Measurements from ENCODE around the gene FEV. TPM values are rescaled to one million over a fixed set of nuclear protein-coding genes. Genes with fewer than 3 reads are reported as not detected.

FEV gene
- polyA plus RNA-seq, 4 donors, result 0.11 to 0.46 (median 0.11) TPM; not detected in 1

DNA sequence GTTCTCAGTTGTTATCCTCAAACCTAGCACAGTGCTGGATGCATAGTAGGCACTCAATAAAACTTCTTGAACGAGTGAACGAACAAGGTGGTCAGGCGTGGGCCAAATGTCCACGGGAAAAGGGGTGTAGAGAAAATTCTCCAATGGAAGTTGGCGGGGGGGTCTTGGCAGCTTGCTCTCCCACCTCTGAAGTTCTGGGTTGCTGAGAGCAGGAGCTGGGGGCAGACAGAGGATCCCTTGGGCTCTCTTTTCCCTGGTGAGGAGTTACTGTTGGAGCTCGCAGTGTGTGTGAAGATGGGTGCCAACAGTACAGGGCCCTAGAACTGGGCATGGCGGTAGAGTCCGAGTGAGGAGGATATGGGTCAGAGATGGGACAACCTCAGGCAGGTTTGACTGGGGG, 10.6 kb upstream of the FEV start:
- DNase-seq (ENCODE audit: low read depth in 4 of 4, low spot score in 3 of 4), result no peak

DNA sequence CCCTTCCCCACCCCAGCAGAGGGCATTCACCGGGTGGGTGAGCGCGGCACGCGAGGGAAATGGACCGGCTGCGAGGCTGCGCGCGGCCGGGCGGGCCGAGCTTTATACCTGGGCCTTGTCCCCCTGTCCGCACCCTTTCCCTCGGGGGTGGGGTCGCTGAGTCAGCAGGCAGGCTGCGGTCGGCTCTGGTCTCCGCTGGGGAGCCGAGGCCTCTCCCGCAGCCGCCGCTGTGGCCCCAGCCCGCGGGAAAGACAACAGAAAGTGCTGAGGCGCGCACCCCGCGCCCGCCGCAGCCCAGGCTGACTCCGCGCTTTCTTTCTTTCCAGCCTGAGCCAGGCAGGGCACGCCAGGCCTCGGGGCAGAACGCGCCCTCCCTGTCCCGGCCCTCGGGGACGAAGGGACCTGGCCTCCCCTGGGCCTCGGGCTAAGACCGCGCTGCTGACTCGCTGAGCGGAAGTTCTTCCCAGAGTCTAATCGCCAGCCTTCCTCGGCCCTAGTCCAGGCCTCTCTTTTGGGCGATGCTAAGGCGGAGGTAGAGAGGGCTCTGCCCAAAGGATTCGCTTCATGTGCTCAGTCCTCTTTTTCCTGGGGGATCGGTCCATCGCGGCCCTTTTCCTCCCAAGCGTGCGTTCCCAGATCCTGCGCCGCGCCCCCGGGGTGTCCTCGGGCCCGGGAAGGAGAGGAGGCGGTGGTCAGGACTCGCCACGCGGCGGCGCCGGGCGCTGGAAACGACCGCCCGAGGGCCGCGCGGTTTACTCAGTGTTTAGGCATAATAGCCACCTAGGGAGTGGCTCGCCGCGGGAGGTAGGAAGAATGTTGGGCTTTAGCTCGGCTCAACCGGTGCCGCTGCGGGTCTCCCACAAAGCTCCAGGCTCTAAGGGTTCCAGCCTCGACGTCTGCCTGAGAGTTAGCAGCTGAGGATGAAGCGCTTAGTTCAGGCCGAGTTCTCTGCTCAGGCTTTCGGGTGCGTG, 8.6 kb upstream of the FEV start, which contains the start of gene CRYBA2:
TSS of gene CRYBA2 (minus strand) at position 78 of the 971 bp plus-strand sequence. CDS start 246 bp downstream, outside the sequence.
- DNase-seq (ENCODE audit: low read depth in 4 of 4, low spot score in 3 of 4), result no peak

DNA sequence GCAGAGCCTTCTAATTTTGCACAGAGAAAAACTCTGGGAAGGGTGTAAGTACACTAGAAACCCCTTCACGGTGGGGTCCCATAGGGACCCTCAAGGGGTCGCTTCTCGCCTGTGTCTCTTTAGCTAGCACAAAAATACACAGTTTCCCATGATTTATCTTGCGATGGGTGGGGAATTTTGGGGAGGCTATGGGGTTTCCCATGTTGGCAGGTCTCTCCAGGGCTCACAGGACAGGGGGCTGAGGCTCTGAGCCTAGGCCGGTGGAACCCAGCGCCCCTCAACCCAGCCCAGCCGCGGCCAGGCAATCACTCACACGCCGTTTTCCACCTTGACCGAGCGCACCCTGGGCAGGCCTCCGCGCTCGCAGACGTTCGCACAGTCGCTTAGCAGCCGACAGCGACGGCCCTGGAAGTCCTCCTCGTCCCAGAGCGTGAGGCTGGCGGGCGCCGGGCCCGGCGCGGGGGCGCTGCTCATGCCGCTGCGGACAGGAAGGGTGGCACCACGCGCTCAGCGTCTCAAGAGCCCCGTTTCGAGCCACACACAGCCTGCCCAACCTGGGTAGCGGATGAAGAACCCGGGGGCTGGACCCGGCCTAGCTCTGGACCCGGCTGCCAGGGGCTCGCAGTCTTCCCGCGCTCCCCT, 7.8 kb upstream of the FEV start:
- DNase-seq (ENCODE audit: low read depth in 4 of 4, low spot score in 3 of 4), result no peak

DNA sequence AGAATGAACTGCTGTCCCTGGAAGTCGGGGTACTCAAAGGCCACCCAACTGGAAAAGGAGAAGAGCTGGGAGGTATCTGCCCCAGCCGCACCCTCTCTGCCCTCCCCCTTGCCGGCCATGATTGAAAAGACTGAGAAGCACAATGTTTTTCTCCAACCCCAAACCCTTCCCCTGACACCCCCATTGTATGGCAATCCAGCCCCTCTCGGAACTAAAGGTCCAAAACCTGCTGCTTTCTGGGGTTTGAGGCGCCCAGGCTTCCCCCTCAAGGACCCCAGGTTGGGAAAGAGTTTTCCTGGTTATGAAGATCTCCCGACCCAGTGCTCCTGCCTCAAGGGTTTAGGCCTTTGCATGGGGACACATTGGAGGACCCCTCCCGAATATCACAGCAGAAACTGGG, 7.2 kb upstream of the FEV start:
- no peak for DNase-seq (ENCODE audit: low read depth in 4 of 4, low spot score in 3 of 4)

DNA sequence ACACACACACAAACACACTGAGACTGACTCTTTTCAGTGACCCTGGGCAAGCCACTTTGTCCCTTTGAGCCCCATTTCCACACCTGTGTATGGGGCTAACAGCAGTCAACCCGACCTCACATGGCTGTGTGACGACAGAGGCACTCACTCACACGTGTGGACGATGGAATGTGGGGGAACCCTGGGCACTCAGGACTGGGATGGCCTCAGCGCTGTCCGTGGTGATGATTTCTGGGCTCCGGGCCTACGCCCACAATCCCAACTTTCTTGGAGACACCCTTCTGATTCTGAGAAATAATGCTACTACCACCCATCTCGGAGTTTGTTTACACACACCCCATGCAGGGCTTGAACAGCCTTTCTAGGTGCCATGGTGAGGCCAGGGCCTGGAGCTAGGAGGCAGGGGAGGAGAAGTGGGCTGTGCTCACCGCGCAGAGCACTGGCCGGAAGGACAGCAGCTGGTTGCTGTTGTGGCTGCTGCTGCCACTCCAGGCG, 6.7 kb upstream of the FEV start:
- no peak for DNase-seq (ENCODE audit: low read depth in 4 of 4, low spot score in 3 of 4)

DNA sequence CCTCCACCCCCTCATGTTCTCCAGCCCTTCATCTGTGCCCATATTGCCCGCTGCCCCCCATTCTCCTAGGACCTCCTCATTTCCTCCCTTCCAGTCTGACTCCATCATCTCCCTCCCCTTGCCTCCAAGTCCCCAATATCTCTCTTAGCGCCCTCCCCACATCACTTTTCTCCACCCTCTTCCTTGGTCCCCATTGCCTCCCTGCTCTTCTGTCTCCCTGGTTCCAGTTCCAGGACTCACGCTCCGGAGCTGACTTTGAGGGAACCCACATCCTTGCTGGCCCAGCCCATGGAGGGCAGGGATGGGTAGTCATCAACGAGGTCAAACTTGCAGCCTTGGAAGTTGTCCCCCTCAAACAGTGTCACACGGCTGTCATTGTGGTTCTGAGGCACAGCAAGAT, 5.6 kb upstream of the FEV start:
- DNase-seq (ENCODE audit: low read depth in 4 of 4, low spot score in 3 of 4), result no peak

DNA sequence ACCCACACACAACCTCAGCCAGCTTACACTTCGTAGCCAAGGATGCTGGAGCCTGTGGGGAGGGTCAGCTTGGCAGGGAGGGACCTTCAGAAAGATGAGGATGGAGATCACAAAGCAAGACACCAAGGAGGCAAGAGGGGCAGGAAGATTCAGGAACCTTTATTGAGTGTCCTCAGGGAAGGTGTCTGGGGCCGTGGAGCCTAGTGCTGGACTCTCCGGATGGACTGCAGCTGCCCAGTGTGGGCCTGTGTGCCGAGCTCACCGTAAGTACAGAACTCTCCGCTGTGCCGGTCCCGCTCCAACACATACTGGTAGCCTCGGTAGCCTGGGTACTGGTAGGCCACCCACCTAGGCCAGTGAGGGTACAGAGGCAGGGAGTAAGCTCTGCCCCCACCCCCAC, 5.1 kb upstream of the FEV start:
- no peak for DNase-seq (ENCODE audit: low read depth in 4 of 4, low spot score in 3 of 4)

DNA sequence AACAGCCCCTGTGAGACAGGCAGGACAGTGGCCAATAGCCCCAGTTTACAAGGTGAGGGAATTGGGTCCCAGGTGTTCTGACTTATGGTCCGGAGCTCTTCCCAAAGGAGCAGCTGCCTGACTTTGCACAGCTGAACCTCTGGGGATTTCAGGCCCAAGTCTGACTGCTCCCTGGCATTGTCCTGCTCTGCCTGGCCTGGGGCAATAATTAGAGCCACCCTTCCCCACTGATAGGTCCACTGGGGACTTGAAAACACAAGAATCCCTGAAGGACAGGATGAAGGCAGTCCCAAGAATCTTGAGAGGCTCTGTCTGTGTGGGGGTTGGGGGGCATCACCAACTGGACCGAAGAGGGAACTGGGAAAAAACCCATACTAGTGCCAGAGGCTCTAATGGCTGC, 3.7 kb upstream of the FEV start:
- DNase-seq (ENCODE audit: low read depth in 4 of 4, low spot score in 3 of 4), result no peak

DNA sequence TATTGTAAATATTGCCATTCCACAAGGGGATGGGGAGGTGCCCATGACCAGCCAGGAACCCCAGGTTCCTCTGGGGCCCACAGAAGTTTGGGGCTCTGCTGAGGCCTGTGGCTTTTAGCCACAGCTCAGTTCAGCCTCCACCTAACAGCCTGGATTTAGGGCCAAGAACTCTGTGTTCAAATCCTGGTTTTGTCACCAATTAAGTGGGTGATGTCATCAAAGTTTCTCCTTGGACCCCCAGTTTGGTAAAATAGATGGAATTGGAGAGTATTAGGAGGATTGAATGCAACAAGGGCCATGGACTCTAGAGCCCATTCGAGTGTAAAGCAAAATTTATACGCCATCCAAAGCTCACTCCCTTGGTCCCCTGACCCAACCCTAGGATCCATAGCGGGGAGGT, 3.2 kb upstream of the FEV start:
- DNase-seq (ENCODE audit: low read depth in 4 of 4, low spot score in 3 of 4), result no peak

DNA sequence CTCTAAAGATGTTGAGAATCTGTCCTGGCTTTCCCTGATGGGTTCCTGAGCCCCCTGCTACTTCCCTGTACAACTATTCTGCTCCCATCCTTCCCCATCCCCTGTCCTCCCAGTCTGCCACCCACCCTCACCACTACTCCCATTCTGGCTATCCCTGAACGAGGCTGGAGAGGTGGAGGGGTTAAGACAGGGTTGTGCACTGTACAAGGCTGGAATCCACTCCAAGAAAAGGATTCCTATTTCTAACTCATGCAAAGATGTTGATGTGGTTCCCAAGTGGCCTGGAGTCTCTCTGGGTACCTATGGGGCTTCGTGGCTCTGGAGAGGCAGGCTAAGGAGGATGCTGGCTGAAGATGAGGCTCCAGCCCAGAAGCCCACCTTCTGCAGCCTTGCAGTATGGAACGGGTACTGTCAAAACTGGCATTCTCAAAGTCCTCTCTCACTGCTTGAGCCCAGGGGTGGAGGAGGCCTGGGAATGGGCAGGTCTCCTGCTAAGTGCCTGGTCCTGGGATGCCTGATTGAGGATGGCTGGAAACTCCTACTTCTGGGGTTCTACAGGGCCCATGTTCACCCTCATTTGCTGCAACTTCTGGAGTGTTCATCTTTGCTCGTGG, 1.3 kb upstream of the FEV start:
- no peak for DNase-seq (ENCODE audit: low read depth in 4 of 4, low spot score in 3 of 4)

DNA sequence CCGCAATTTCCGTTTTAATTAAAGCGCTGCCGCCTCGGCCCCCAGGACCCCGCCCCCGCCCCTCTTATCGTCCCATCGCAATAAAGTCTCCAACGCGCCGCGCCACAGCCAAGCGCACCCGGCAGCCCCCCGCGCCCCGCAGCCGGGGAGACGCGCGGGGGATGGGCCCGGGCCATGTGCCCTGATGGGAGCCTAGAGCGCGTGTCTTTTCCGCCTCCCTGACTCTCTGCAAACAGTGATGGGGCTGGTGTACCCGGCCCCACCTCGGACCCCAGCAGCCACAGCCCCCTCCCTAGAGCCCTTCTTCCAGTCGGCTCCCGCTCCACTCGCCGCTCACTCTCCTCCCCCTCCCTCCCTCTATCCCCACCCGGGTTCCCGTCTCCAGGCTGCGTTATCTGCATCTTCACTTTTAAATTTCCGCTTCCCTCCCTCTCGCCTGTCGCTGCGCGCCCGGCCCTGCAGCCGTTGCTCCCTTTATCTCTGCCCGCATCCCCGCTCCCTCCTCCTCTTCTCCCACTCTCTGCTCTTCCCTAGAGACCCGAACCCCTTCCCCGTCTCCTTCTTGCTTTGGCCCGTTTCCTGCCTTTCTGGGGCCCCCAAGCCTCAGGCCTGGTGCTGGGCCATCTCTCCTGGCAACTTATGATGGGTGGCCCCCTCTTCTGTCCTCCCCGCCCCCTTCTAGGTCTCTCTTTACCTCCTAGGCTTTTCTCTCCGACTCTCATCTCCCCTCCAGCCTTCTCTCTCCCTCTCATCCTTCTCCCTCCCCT, 524 bp upstream of the FEV start:
- no peak for DNase-seq (ENCODE audit: low read depth in 4 of 4, low spot score in 3 of 4)

DNA sequence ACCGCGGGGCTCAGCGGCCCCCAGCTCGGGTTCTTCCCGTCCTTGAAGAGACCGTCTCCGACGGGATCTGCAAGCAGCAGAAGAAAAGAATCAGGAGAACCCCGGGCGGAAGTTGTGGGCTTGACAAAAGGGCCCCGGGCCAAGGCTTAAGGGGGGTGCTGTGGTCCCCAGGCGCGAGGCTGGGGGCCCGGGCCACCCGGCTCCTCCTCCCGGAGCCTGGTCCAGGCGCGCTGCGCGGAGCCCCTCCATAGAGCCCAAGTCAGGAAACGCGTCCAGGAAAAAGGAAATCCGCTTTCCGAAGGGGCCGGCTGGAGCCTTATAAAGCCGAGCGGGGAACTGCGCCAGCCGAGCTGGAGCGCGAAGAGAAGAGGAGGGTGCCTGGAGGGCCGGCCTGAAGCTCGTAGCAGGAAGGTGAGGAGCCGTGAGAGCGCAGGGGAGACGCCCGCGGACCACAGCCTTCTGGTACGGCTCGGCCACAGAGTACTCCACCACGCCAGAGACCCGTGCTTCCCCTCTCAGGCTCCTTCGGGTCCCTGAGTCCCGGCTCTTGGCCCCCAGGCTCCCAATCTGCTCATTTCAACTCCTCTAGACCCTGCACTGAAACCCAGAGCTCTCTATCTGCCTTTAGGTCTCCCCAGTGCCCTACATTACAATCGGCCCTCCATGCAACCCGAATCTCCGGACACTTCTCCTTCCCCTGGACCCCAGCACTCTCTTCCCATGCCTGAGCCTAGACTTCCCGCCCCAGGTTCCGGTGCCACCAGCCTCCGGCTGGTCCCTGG, 554 bp downstream of the FEV start:
- no peak for DNase-seq (ENCODE audit: low read depth in 4 of 4, low spot score in 3 of 4)

DNA sequence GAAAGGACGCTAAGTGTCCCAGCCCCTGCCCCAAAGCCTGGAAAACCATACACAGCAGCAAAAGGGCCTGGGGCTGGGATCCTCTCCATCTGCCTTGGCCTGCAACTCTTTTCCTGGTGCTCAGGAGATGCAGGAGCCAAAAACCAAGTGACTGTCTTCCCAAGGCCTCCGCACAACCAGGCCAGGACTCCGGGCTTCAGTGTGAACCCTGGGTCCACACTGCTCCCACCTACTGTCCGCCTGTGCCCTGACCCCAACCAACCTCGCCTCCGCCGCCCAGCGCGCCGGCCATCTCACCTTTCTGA, 1.1 kb downstream of the FEV start:
- DNase-seq (ENCODE audit: low read depth in 4 of 4, low spot score in 3 of 4), result no peak

DNA sequence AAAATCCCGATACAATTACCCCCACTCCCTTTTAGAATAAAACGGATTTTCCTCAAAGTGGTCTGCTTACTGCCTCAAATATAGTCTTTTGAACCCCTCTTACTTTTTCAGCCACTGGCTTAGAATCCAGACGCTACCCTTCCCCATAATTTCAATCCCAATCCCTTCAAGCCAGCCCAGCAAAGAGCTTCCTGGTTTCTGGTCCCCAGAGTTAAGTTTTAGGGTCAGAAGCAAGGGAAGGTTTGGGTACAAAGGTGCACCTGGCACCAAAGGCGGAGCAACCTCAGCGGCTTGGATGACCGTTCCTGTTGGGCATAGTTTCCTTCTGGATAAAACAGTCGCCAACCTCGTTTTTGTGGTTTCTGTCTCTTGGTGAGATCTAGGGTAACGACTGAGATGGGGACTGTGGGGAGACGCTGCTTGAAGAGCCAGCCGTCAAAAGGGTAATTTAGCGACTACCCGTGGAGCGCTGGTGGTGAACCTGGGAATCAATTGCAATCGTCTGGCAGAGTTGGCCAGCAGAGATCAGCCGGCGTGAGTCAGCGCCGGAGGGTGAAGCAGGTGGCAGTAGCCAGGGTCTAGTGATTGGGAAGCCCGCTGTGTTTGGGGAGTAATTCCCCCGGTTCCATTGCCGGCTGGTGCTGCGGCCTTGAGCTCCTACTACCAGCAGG, 1.6 kb downstream of the FEV start:
- no peak for DNase-seq (ENCODE audit: low read depth in 4 of 4, low spot score in 3 of 4)

DNA sequence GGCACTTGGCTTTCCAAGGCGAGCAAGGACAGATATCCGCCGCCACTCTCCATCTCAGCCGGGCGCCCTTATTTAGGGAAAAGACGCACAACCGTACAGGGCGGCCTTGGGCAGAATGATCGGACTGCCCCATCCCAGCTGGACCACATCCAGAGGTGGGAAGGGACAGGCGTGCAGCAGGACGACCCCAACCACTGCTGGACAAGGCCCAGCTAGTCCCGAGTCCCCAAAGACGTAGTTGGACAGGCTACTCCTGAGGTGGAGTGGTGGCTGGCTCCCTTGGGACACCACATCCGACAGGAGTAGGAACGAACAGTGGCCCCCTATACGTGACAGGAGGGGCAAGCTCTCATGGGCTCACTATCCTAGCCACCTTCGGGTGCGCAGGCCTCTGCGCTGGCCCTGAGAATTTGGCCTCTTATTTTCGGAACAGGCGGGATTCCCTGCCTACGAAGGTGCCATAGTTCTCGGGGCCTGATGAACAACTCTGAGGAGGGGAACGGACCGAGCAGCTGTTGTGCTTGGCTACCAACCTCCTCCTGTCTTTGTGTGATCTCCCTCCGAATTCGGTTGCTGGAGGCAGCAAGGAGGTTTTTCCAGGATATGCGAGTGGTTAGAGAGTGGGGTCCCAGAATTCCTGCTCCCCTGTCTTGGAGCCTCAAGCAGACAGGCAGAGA, 2.3 kb downstream of the FEV start:
- DNase-seq (ENCODE audit: low read depth in 4 of 4, low spot score in 3 of 4), result no peak

DNA sequence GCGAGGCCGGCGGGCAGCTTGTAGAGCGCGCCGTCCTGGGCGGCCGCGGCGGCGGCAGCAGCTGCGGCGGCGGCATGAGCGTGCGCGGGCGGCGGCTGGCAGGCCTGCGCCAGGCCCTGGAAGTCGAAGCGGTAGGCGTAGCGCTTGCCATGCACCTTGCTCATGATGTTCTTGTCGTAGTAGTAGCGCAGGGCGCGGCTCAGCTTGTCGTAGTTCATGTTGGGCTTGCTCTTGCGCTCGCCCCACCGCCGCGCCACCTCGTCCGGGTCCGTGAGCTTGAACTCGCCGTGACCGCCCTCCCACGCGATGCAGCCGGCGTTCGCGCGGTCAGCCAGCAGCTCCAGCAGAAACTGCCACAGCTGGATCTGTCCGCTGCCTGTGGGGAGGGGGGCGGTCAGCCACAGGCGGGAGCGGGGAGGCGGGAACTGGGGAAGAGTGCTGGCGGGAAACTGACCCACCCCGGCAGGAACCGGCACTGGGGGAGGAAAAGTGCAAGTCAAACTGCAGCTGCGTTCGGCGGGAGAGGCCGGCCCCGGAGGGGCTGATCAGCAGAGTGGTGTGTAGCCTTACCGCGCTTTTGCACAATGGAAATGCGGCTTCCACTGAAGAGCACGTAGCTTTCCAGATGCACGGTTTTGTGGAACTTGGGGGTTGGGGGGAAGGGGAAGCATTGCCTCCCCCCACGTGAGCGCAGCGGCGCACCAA, 3.0 kb downstream of the FEV start:
- DNase-seq (ENCODE audit: low read depth in 4 of 4, low spot score in 3 of 4), result no peak

DNA sequence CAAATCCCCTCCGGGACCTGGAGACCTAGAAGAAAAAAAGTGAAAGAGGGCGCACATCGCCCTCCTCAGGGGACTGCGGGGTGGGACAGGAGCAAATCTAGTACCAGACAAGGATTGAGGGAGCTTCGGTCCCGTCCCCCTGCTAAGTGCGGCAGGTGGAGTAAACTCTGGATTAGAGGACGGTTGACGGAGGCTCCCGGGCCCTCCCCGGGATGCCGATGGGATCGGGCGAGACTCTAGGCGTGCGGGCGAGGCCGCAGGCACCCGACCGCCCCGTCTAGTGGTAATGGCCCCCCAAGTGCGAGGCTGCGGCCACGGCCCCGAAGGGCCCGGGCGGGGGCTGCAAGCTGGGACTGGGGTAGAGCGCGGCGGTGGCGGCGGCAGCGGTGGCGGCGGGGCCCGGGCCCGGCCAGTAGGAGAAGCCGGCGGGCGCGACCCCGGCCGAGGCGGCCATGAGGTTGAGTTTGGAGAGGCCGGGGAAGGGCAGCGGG, 3.5 kb downstream of the FEV start:
- DNase-seq (ENCODE audit: low read depth in 4 of 4, low spot score in 3 of 4), result no peak

DNA sequence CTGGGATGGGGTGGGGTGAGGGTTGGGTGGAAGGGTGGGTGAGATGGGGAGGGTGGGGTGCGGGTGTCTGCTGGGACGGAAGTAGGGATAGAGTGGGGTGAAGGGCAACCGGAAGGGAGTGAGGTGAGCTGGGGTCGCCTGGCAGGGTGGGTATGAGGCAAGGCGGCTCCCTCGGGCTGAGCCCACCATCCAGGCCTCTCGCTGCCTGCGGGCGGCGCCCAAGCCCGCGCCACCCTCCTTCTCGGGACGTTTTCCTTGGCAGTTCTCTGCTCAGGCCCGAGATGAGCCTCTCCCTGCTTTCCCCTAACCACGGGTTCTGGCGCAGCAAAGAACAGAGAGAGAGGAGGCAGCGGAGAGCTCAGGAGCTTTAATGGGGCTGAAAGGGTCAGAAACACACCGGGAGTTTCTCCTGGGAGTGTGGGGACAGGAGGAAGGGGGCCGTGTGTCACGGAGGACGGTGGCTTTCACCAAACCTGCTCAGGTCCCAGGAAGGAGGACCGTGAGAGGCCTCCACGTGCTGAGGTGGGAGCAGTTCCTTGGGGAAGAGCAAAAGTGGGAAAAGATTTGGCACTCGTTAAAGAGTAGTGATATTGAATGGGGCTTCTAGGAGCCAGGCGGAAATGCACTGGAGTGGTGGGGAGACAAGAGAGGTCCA, 4.1 kb downstream of the FEV start:
- no peak for DNase-seq (ENCODE audit: low read depth in 4 of 4, low spot score in 3 of 4)
